ENCODE results near the gene IPCEF1.

DNA sequence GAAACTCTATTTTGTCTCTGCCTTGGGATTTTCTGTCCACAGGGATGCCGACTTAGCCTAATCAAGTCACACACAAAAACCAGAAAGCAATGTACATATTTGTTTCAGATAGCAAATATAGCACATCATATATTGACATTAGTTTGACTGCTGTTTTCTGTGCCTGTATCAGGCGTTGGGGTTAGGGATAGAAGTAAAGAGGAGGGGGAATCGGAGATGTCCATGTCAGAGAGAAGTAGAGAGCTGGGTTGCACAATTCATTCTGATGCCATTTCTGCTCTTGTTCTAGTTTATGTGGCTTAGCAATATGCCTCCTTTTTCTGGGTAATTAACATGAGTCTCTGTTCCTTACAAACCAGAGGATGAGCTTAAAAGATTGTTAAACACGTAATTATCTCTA is 14.7 kb upstream of the IPCEF1 start:
- TF ChIP-seq RAD21 (IDR thresholded peaks at IDR 0.05), result no peak
- no peak for TF ChIP-seq GABPA (IDR thresholded peaks at IDR 0.05 in 1 of 2, conservative IDR thresholded peaks at IDR 0.05 in 1 of 2)
- no peak for TF ChIP-seq RXRA (IDR thresholded peaks at IDR 0.05)
- TF ChIP-seq, protein P1, sequence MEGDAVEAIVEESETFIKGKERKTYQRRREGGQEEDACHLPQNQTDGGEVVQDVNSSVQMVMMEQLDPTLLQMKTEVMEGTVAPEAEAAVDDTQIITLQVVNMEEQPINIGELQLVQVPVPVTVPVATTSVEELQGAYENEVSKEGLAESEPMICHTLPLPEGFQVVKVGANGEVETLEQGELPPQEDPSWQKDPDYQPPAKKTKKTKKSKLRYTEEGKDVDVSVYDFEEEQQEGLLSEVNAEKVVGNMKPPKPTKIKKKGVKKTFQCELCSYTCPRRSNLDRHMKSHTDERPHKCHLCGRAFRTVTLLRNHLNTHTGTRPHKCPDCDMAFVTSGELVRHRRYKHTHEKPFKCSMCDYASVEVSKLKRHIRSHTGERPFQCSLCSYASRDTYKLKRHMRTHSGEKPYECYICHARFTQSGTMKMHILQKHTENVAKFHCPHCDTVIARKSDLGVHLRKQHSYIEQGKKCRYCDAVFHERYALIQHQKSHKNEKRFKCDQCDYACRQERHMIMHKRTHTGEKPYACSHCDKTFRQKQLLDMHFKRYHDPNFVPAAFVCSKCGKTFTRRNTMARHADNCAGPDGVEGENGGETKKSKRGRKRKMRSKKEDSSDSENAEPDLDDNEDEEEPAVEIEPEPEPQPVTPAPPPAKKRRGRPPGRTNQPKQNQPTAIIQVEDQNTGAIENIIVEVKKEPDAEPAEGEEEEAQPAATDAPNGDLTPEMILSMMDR (IDR thresholded peaks at IDR 0.05; ENCODE audit: low read depth, low read length, missing input control), result no peak
- no peak for TF ChIP-seq REST (IDR thresholded peaks at IDR 0.05)
- no peak for TF ChIP-seq TAF1 (conservative IDR thresholded peaks at IDR 0.05)
- TF ChIP-seq HNF4A (conservative IDR thresholded peaks at IDR 0.05), result no peak
- TF ChIP-seq MAX (IDR thresholded peaks at IDR 0.05), result no peak
- no peak for TF ChIP-seq FOXA1 (IDR thresholded peaks at IDR 0.05)
- TF ChIP-seq ATF3 (IDR thresholded peaks at IDR 0.05), result no peak
- TF ChIP-seq SP1 (IDR thresholded peaks at IDR 0.05), result no peak

Measured in liver (tissue), 3 donors.